ENCODE measurements around the gene GAP43.

The GAP43 gene

DNA sequence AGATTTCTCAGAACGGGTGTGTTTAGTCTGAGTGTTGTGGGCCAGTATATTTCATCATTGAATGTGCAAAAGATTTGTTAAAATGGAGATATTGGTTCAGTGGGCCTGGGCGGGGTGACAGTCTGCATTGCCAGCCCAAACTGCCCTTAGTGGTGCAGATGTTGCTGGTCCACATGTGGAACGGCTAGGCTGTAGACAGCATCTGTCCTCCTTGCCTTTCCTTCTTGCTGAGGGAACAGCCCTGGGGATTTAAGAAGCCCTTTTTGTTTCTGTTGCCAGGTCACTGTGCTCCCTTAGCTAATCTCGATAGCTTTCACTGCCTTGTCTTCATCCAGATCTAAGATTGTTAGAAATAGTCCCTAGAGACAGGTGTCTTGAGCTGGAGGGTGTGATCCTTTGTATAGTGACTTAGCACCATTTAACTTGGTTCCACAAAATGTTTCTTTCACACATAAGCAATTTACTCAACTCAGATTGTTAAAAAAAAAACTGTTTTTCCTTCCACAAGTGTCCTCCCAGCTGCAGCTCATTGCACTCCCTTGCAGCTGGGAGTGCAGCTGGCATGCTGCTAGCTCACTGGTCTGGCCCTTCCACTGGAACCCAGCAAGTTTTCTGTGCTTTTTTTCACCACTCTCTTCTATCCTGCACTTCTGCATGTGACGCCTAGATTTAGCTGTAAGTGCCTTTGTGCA, 37.5 kb downstream of the GAP43 start:
- no peak for DNase-seq (ENCODE audit: low read depth in 2 of 2, low spot score in 1 of 2)

DNA sequence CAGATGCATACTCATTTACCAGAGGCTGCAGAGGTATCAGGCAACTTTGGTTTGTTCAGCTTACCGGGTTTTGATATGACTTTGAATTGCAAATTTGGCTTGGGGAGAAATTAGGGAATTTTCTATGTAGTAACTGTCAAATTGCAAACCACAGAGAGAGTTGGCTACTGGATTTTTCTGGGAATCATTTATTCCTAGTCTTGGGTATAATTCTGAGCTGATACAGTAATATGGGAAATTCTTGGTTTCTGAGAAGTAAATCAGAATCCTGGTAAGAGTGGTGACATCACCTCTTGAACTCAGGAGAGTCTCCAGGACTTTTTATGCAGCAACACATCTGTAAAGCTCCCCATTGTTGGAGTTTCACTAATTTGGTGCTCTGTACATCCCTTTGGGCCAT, 39.0 kb downstream of the GAP43 start:
- no peak for DNase-seq (ENCODE audit: low read depth in 2 of 2, low spot score in 1 of 2)

DNA sequence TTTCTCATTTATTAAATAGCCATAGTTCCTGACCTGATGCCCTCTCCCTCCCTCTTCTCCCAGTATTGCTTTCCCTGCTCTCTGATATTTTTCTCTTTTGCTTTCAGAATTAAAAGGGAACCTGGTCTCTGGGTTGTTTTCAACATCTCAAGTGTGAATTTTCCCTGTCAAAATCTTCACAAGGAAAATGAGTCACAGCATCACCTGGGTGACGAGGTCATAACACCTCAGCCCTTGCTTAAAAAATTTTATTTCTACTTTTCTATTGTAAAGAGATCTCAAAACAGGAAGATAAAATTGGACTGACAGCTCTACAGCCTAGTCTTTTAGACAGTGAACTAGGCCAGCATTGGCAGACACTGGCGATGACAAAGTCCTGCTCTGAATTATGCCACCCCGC, 40.1 kb downstream of the GAP43 start:
- DNase-seq (ENCODE audit: low read depth in 2 of 2, low spot score in 1 of 2) = no peak

DNA sequence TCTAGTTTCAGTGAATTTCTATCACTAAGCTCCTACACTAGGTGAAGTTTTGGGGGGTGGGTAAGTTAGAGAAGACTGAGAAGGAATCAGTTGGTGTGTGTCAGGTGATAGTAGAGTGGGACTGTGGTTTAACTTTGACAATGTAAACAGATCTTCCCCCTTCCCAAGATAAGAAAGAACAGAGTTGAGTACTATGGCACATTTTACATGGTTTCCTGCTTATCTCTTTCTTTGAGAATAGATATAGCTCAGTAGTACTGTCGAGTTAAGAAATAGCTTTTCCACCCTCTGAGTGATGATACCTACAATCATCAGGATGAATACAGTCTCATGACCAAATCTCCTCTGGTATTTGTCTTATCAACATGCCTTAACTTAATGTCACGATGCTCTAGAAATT, 42.8 kb downstream of the GAP43 start:
- no peak for DNase-seq (ENCODE audit: low read depth in 2 of 2, low spot score in 1 of 2)

DNA sequence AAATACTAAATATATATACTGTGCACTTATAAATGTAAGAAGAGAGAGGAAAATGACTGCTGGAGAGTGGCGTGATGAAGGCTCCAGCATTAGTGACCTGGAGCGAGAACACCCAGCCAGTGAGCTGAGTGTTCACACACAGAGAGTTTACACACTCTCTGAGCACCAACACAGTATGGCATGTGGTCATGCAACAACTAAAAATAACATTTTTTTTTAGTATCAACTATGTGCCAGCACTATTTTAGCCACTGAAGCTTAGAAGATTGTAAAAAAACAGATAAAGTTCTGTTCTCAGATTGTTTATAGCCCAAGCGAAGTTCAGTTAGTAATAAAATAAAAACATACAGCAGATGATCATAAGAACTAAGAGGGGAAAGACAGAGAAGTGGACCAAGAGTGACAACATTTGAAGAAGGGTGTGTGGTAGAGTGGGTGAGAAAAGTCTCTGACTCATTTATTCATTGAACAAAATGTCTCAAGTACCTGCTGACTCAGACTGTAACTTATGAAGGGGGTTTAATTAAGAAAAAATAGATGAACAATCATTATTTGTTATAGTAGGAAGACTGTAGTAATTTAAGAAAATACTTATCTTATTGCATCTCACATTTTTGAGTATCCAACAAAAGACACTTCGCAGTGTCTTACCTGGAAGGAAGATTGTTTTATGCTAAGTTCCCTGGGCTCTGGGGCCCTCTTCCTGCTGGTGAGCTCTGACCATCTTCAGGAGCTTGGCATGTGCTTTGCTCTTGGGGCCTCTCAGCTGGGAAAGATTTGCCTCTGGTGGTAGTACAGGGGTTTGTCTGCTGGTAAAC, 43.8 kb downstream of the GAP43 start:
- DNase-seq (ENCODE audit: low read depth in 2 of 2, low spot score in 1 of 2) = no peak

DNA sequence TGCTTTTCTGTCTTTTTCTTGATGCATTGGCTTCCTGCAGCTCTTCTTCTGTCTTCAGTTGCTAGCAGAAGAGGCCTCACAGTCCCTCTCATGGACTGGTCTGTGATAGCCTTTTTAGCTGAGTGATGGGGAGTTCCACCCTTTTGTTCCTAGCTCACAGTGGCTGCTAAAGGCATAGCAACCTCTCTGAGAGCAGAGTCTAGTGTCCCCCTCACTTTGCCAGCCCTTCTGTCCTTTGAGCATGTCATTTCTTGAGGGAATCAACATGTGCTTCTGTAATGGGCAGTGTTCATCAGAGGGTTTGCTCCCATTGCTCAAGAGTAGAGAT, 44.4 kb downstream of the GAP43 start:
- DNase-seq (ENCODE audit: low read depth in 2 of 2, low spot score in 1 of 2) = no peak

DNA sequence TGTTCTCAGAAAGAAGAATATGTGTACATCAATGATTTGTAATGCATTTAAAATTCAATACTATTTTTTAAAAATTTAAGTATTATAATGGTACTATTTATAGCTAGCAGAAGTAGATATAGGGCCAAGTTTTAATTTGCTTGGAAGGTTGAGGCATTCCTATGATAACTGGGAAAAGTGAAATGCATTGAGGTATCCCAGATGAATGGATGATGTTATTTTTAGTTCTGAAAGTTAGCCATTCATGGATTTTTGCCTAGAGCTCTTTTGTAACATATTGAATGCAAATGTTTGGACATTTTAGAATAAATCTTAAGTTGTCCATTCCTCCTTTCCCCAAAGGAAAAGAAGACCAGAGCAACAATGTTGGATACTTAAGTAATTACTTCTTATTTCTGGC, 47.6 kb downstream of the GAP43 start:
- DNase-seq (ENCODE audit: low read depth in 2 of 2, low spot score in 1 of 2) = no peak

DNA sequence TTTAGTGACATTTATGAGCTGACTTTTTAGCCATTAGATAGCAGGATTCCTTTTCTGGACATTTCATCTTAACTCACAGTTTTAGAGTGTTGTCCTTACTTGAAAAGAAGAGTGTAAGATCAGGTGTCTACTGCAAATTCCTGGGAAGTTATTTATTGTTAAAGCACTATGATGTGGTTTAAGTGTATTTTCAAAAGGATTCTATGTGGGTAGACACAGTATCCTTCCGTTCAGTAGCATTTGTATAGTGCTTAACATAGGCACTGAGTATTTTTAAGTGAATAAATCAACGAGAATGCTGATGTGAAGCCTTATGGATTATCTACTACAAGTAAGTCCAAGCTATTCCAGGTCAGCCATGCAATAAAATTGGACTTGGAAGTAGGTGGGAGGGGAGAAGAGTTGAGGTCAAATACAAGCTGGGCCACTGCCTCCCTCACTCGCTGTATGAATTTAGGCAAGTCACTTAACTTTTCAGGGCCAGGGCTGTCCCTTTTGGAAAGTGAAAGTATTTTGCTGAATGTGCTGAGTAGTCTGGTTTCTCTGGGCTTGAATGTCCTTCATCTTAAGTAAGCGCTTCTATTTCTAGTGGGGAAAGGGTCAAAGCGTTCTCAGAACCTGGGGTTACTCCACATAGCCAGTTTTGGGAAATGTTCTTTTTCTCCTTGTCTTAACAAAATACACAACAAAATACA, 48.6 kb downstream of the GAP43 start:
- DNase-seq (ENCODE audit: low read depth in 2 of 2, low spot score in 1 of 2) = no peak

DNA sequence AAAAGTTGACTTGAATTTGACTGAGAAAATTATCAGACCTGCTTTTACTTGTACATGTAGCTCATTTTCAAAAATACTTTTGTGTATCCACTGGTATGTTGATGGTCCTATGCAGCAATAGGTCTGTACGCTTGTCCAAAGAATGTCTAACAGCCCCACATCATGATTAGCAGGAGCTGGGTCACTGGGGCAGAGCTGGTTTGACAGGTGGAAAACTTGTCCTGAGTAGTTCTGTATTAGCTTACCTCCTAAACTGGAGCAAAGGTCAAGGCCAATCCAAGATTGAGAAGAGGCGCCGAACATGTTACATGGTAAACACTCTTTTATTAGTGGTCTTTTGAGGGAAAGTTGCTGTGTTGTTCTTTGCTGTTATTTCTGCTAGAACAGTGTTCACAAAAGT, 50.6 kb downstream of the GAP43 start:
- DNase-seq (ENCODE audit: low read depth in 2 of 2, low spot score in 1 of 2) = no peak

DNA sequence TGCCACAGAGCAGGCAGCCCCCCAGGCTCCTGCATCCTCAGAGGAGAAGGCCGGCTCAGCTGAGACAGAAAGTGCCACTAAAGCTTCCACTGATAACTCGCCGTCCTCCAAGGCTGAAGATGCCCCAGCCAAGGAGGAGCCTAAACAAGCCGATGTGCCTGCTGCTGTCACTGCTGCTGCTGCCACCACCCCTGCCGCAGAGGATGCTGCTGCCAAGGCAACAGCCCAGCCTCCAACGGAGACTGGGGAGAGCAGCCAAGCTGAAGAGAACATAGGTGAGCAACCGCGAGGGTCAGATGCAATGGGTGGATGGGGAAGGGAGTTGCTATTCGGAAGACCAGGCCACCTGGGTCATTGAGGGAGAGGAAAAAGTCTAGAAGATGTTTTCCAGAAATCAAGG, 53.0 kb downstream of the GAP43 start:
- DNase-seq (ENCODE audit: low read depth in 2 of 2, low spot score in 1 of 2) = no peak

DNA sequence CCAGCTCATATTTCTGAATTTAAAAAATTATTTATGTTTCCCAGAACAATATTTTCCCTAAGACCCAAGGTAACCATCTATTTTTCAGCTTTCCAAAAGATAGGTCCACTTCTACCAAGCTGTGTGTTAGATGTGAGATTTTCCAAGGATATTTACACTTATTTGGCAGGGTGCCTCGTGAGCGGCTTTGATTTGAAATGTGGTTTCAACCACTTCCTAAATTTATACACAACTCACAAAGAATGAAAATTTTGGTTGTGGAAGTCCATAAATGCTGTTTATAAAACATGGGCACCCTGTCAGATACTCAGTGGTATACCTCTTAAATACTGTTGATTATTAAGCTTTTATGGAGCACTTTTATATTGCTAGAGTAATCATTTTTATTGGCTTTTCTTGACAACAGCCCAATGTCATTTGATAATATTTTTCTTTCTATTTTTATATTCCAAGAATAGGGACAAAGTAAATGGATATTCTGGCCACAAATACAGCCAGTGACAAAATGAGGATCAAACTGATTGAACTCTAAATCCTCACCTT, 57.6 kb downstream of the GAP43 start:
- DNase-seq (ENCODE audit: low read depth in 2 of 2, low spot score in 1 of 2) = no peak

DNA sequence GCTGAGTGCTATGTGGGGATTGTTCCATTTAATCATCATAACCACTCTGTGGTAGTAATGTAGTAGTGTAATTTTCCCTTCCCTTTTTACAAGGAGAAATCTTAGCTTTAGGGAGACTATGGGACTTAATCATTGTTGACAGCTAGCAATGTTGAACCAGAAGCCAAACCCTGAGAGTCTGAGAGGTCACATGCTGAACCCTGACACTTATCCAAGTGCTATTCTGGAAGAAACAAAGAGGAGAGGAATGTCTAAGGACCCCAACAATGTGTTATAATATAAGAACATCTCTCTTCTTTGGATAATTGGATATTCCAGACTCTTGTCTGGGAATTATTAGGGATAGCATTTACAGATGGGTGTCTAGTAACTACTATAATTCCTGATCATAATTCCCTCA, 58.4 kb downstream of the GAP43 start:
- DNase-seq (ENCODE audit: low read depth in 2 of 2, low spot score in 1 of 2) = no peak

DNA sequence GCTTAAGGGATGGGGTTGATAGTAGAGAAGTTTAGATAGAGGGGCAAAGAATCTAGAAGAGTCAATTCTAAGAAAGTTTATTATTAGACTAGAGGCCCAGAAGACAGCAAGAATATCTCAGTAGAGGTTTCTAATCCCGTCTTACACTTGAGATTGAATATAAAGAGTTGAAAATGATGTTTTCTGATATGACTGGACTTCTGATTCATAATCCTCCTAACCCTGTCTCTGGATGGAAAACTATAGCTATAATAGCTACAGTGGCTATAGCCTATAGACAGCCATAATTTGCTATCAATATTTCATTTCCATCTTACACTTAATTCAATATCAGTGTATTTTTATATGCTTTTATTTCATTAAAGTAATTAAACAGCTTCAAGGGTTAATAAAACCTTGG, 60.0 kb downstream of the GAP43 start:
- no peak for DNase-seq (ENCODE audit: low read depth in 2 of 2, low spot score in 1 of 2)

DNA sequence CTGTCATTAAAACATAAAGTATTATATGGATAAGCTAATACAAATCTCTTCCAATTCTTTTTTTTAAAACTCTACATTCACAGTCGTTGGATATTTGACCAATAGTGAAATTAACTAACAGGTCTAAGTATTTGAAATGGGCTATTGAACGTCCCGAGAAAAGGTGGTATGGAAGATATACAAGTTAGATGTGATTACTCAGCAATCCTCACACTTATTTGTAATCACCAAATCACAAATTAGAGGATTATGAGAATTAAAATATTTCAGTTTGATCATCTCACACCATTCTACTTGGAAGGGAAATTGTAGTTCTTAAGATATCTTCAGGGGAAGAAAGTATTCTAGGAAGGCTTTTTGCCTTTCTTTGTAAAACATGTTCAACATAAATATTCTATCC, 60.5 kb downstream of the GAP43 start:
- DNase-seq (ENCODE audit: low read depth in 2 of 2, low spot score in 1 of 2) = no peak

DNA sequence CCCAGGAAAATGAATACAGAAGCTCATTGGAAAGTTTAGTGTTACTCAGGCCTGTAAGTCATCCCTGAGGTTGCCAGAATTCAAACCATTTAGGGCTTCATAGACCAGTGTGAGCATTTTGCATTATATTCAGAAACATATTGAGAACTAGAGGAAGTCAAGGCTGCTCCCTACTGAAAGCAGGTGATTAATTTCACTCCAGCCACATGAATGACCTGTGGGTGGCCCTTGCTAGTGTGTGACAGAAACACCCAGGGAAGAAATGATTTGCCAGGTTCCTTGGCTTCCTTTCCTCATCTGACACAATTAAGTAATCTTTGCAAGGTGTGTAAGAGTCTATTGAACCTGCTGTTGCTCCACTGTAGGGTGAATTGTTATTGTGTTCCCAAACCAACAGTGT, 61.8 kb downstream of the GAP43 start:
- no peak for DNase-seq (ENCODE audit: low read depth in 2 of 2, low spot score in 1 of 2)

DNA sequence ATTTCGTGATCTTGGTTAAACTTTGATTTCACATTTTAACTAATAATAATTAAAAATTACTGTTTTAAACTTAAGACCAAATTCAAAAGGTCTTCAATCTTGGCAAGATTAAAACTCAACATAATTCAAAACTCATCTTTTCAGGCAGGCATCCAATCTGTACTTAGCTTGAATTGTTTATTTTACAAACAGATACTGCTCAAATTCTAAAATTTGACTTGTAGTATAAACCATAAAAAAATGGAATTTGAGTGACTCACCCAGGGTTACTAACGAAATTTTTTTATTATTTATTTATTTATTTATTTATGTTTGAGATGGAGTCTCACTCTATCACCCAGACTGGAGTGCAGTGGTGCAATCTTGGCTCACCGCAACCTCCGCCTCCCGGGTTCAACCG, 64.4 kb downstream of the GAP43 start:
- no peak for DNase-seq (ENCODE audit: low read depth in 2 of 2, low spot score in 1 of 2)

DNA sequence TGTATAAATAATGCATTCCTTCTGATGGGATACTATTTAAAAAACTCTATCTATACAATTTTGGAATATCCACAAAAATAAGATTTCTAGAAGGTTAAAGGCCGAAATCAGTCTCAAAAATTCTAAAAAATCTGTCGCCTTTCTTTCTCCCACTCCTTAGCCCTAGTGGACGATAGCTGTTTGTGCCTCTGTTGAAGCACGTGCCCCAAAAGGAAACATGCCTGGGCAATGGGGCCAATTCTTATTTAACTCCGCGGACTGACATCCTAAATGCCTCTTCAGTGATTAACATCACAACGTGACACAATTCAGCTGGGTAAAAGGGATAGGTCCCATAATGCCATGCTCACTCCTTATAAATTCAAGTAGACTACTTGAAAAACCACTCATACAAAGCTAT, 65.1 kb downstream of the GAP43 start:
- DNase-seq (ENCODE audit: low read depth in 2 of 2, low spot score in 1 of 2) = no peak

DNA sequence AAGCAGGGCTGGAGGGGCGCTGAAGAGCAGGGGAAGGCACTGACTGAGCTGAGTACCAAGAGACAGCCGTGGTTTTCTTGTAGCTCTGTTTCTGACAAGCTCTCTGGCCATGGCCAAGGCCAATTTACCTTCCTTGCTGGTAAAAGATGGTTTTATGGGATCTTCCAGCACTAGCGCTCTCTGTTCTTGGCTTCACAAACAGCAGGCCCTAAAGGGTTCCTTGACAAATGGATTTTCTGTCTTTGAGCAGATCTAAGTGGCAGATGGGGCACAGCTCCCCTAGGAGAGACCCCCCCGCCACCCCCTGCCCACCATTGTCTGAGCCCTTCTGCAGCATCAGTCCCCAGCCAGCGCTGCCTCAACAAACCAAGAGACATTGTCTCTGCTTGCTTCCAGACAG, 66.6 kb downstream of the GAP43 start:
- no peak for DNase-seq (ENCODE audit: low read depth in 2 of 2, low spot score in 1 of 2)

DNA sequence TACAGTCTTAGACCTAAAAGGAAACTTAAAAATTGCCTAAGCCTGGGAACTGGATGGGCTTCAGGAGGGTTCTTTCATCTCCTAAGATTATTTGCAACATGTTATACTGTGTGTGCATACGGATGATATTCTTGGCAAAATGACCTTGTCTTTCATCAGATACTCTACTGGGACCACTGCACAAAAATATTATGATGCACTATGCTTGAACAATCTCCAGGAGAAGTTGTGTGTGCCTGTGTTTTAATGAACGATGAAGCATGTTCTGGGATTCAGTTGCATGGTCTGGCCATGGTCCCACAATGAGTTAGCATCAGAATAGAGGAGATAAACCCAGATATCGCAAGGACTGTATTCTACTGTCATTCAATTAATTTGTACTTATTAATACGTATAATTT, 68.7 kb downstream of the GAP43 start:
- DNase-seq (ENCODE audit: low read depth in 2 of 2, low spot score in 1 of 2) = no peak

DNA sequence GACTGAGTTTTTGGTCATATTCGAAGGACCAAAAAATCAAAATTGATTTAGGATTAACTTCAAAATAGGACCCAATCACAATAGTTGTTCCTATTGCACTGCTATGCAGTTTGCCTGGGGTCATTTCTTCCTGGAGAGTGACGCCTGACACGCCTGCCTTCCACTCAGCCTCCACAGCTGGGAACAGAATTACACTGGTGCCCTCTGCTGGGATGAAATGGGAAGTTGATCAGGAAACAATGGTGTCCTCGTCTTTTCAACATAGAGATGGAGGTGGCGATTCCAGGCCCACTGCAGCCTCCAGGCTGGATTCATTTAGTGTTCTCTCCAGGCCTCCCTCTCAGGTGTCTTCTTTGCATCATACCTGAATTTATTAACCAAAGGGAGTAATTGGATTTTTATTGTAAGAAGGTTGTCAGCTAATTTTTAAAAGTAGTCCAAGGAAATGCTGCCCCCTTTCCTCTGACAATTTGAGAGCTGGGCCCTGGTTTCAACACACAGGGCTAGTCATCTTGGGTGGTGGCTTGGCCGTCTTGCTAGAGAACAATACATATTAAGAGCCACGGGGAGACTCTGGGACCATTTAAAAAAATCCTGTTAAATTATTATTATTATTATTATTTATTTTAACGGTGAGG, 69.7 kb downstream of the GAP43 start:
- DNase-seq (ENCODE audit: low read depth in 2 of 2, low spot score in 1 of 2) = peak; percentile 15 to 23

DNA sequence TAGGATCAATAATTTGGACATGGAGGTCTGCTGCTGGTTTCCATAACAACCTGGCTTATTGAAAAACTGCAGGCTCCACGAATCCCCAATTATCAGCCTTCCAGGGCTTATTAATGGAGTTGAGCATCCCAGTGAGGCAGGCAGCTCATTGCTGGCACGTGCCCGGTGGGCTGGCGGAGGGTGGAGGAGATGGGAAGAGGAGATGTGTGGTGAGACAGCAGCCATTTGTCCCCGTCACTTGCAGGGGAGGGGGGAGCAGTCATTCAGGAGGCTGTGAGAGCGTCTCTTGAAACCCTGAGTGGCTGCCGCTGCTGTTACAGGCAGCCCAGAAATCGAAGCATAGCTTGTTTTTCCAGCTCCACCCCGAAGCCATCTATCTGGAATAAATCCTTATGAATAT, 70.6 kb downstream of the GAP43 start:
- no peak for DNase-seq (ENCODE audit: low read depth in 2 of 2, low spot score in 1 of 2)

DNA sequence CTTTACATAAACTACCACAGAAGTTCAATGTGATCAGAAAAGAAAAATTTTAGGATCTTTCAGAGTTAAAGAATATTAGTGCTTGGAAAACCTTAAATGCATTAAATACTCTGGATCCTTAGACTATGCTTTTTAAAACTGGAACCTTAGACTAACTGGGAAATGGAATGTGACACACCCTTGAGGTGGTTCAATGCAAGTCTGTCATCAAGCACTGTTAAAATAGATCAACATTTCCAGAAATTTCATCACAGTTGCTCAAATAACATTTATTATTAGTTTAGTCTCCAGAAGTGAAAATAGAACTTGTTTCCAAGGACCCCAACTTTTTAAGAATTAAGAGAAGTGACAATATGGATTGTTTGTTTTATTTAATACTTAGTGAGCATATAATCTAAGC, 71.8 kb downstream of the GAP43 start:
- DNase-seq (ENCODE audit: low read depth in 2 of 2, low spot score in 1 of 2) = no peak
